Parietal lobe (tissue), 2 donors: ENCODE measurements around the gene TBC1D3C. TPM values are rescaled to one million over a fixed set of nuclear protein-coding genes. Genes with fewer than 3 reads are reported as not detected.

Experiments
- small RNA-seq: library from RNA; depleted of rRNA; stranded (forward); fragments of <200 nt; gene quantifications from one replicate; pipeline ENCODE3, GENCODE V24; 2014; ENCODE audit warnings: low replicate concordance
- total RNA-seq: library from RNA; depleted of rRNA; stranded (reverse); fragments of >200 nt; gene quantifications from one replicate; pipeline ENCODE4 v1.2.3, GENCODE V29; 2014

Gene TBC1D3C
- total RNA-seq = 1.9 TPM

GRCh38 chr17:38068534-38068933, at the start of gene TBC1D3C:
Gene TBC1D3C (minus strand): TSS chr17:38068634. CDS start chr17:38067066, 1,568 bp downstream.

Small RNA genes within 50 kb of the gene (small RNA-seq; reads per million reads assigned to genes)
- not detected for gene RF00019

Other genes starting within 250 kb of the TBC1D3C start
- 0.31 TPM for gene TBC1D3K, start 144.2 kb downstream of the TBC1D3C start, total RNA-seq
- 22.5 TPM for gene TBC1D3L, start 79.6 kb downstream of the TBC1D3C start, total RNA-seq
- gene TBC1D3D, start 64.7 kb downstream of the TBC1D3C start, total RNA-seq = not detected
- gene TBC1D3E, start 59.3 kb upstream of the TBC1D3C start, total RNA-seq = not detected
- not detected for gene TBC1D3, start 123.9 kb upstream of the TBC1D3C start, total RNA-seq
- gene MRPL45, start 228.5 kb upstream of the TBC1D3C start, total RNA-seq = 27.5 TPM